ENCODE measurements around the gene ARL6. TPM values are rescaled to one million over a fixed set of nuclear protein-coding genes. Genes with fewer than 3 reads are reported as not detected.
A peak's percentile ranks its signal among the peaks of the same experiment; 100 is the strongest.

ARL6 gene
- total RNA-seq, 2 experiments from 2014 or later: 5.8 to 6.4 TPM

DNA sequence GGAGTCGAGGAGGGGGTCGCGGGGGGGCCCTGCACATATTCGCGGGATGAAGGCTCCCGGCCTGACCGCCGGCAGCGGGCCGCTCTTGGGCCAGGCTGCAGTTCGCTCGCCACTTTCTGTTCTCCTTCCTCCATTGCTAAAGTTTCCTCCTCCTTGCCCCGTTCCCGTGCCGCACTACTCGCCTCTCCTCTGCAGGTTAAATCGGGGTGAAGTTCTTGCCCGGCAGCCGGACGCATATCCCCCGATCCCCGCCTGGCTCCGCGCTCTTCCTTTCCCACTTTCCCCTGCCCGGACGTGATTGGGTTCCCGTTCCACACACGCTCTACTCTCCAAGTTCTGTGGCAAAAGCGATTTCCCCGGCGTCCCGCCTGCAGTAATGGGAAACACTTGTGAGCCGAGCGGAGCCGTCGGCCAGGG lies 57.8 kb downstream of the ARL6 start:
- ATAC-seq (peak; percentile 11), DNase-seq (peak; percentile 14)
- POLR2A ChIA-PET: interaction anchor here (1.0 to 2.0 kb wide), 5 partner anchors 10 to 149 kb away, joined by 3 to 6 read pairs (median 5); no protein-coding TSS in a partner anchor
- no peaks in the 10 kb centered on the region for H3K36me3 Mint-ChIP-seq (ENCODE audit: low read depth)
- TF ChIP-seq, protein P1, sequence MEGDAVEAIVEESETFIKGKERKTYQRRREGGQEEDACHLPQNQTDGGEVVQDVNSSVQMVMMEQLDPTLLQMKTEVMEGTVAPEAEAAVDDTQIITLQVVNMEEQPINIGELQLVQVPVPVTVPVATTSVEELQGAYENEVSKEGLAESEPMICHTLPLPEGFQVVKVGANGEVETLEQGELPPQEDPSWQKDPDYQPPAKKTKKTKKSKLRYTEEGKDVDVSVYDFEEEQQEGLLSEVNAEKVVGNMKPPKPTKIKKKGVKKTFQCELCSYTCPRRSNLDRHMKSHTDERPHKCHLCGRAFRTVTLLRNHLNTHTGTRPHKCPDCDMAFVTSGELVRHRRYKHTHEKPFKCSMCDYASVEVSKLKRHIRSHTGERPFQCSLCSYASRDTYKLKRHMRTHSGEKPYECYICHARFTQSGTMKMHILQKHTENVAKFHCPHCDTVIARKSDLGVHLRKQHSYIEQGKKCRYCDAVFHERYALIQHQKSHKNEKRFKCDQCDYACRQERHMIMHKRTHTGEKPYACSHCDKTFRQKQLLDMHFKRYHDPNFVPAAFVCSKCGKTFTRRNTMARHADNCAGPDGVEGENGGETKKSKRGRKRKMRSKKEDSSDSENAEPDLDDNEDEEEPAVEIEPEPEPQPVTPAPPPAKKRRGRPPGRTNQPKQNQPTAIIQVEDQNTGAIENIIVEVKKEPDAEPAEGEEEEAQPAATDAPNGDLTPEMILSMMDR (IDR thresholded peaks at IDR 0.05): no peak
- H3K27me3 Mint-ChIP-seq: peaks cover 20% of the 10 kb centered on the region
- H3K4me1 Mint-ChIP-seq (ENCODE audit: low read depth): peaks cover 17% of the 10 kb centered on the region
- H3K9me3 Mint-ChIP-seq: no peaks in the 10 kb centered on the region
- CTCF ChIA-PET: interaction anchor here (1.2 to 2.7 kb wide), 7 partner anchors 19 to 200 kb away, joined by 3 to 20 read pairs (median 4); partner anchors contain the start of gene RIOX2
- peak overlapping the region; percentile 91 for H3K4me3 Mint-ChIP-seq
- peak overlapping the region; percentile 78 for H3K27ac Mint-ChIP-seq
- intact Hi-C loops (cut with micrococcal nuclease): loop anchor here (5.0 kb wide), 1 partner anchor 50 kb away; no protein-coding TSS in a partner anchor

DNA sequence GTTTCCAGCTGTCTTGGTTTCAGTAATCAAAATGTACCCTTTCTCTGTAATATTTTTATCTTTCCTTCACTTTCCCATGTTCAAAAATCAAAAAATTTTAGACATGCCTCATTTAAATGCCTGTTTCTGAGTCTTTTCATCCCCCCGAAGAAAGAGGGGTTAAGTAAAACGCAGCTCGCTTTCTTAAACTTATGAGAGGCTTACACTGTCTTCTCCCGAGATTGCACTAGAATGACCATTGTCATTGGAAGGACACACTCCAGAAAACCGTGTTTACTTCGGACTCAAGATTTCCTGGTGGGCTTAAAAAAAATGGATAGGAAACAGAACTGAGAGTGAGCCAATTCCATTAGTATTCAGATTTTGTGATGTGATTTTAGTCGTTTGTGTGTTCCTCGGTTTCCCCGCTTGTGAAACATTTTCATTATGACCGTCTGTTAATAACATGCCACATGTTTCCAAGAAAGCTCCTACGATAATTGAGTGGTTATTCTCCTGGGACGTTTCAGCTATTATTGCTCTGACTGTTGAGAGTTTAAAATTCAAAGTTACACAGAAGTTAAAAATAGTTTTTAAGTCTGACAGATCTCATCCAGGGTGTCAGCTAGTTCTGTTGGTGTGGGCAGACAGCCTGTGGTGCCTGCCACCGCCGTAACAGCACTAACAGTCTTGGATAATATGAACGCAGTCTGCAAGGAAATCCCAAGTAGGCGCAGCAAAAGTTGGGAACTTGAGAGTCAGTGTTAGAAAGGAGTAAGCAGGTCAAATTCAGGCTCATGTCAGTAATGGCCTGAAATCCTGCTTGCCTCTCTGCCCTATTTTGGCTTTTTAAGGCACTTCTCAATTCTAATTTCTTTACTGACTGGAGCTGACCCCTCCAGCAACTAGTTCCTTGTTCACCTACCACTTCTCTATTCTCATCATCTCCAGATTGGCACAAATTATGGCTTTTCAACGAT lies 58.8 kb downstream of the ARL6 start:
- Mint-ChIP-seq H3K9me3 (no peaks in the 10 kb centered on the region), H3K4me1 (ENCODE audit: low read depth) (peaks cover 17% of the 10 kb centered on the region), H3K36me3 (ENCODE audit: low read depth) (no peaks in the 10 kb centered on the region), H3K27me3 (peaks cover 17% of the 10 kb centered on the region), H3K27ac (no peak overlapping the region), H3K4me3 (peak overlapping the region; percentile 91)
- CTCF ChIA-PET: interaction anchor here (1.2 to 1.6 kb wide), 2 partner anchors 18 to 199 kb away, joined by 3 read pairs; no protein-coding TSS in a partner anchor
- DNase-seq (no peak), ATAC-seq (no peak)
- POLR2A ChIA-PET: interaction anchor here (1.0 kb wide), 1 partner anchor 120 kb away, joined by 4 read pairs; no protein-coding TSS in a partner anchor
- TF ChIP-seq, protein P1 (IDR thresholded peaks at IDR 0.05): no peak
- intact Hi-C loops (cut with micrococcal nuclease): loop anchor here (5.0 kb wide), 1 partner anchor 49 kb away; no protein-coding TSS in a partner anchor

DNA sequence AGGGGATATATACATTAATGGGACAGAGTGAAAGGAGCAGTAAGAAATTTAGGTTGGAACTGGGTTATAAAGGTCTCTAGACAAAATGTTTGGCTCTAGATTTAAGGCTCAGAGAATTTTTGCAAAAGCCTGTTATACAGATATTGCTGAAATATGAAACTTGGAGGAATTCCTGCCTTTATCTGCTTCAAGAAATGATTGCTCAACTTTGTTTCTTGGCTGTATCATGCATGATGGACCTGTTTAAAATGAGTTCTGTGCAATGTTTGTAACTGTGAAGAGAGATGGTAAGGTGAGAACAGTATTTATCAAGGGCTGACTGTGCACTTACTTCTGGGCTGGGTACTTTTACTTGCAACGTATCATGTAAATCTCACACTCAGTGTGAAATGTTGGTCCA lies 60.5 kb downstream of the ARL6 start:
- Mint-ChIP-seq H3K4me3 (no peak overlapping the region), H3K36me3 (ENCODE audit: low read depth) (no peaks in the 10 kb centered on the region), H3K9me3 (no peaks in the 10 kb centered on the region), H3K4me1 (ENCODE audit: low read depth) (peaks cover 17% of the 10 kb centered on the region), H3K27me3 (peaks cover 17% of the 10 kb centered on the region), H3K27ac (no peak overlapping the region)
- DNase-seq (no peak), ATAC-seq (no peak)
- intact Hi-C loops (cut with micrococcal nuclease): no loop called here
- TF ChIP-seq, protein P1 (IDR thresholded peaks at IDR 0.05): no peak
- ChIA-PET POLR2A (no interaction called here), CTCF (no interaction called here)

DNA sequence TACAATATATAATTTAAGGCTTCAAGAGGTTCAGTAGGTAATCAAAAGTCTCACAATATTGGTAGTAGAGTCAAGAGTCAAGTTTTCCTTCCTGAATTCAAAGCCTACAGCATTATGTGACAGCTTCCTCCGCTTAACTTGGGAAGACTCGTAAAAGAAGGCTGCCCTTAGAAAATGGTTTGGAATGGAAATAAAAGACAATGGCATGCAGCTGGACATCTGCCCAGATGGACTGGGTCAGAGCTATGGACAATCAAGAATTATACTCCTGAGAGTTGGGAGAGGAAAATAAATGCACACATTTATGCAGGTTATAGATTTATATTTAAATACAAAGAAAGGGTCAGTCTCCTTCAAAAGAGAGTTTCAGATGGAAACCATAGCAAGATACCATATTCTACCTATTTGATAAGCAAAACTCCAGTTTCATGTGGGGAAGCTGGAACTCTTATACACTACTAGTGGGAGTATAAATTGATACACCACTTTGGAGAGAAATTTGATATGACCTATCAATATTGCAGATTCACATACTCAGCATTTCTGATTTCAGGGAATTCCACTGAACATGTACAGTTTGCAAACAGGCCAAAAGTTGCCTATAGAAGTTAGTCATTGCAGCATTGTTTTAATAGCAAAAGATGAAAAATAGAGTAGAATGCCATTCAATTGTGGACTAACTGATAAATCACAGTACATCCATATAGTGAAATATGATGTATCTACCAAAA lies 63.3 kb downstream of the ARL6 start:
- DNase-seq (no peak), ATAC-seq (no peak)
- Mint-ChIP-seq H3K27me3 (peaks cover 4% of the 10 kb centered on the region), H3K36me3 (ENCODE audit: low read depth) (no peaks in the 10 kb centered on the region), H3K4me1 (ENCODE audit: low read depth) (peaks cover 4% of the 10 kb centered on the region), H3K27ac (no peak overlapping the region), H3K9me3 (peaks cover 1% of the 10 kb centered on the region), H3K4me3 (no peak overlapping the region)
- intact Hi-C loops (cut with micrococcal nuclease): no loop called here
- TF ChIP-seq, protein P1 (IDR thresholded peaks at IDR 0.05): no peak
- POLR2A ChIA-PET: no interaction called here
- CTCF ChIA-PET: interaction anchor here (0.8 to 1.4 kb wide), 4 partner anchors 9 to 194 kb away, joined by 3 read pairs; no protein-coding TSS in a partner anchor

Measured in activated CD8-positive, alpha-beta T cell treated with anti-CD3 and anti-CD28 coated beads for 36 hours (primary cell).